DMS53 (cell line): ENCODE results near the gene S100A7.
A peak's percentile ranks its signal among the peaks of the same experiment; 100 is the strongest.

ENCODE experiments used
- DNase-seq: peaks from one replicate; lab custom pipeline; 2025; lab: John Stamatoyannopoulos, UW

Gene S100A7

GRCh38 chr1:153460551-153460950 lies at the start of gene S100A7:
Gene S100A7 (minus strand): TSS chr1:153460651. CDS start chr1:153459013, 1,638 bp downstream.
- no peak for DNase-seq

- peak; percentile 73 for DNase-seq
Measured at GRCh38 chr1:153509729-153510354, 49.4 kb upstream of the S100A7 start.

- no peak for DNase-seq
Measured at GRCh38 chr1:153509036-153509435, 48.6 kb upstream of the S100A7 start.

- no peak for DNase-seq
Measured at GRCh38 chr1:153507926-153508583, 47.6 kb upstream of the S100A7 start.

GRCh38 chr1:153506831-153507413 lies 46.5 kb upstream of the S100A7 start:
- DNase-seq: no peak

GRCh38 chr1:153506386-153506785 lies 45.9 kb upstream of the S100A7 start:
- no peak for DNase-seq

- no peak for DNase-seq
Measured at GRCh38 chr1:153505576-153505975, 45.1 kb upstream of the S100A7 start.

GRCh38 chr1:153503766-153504165 lies 43.3 kb upstream of the S100A7 start:
- DNase-seq: no peak

GRCh38 chr1:153498746-153499145 lies 38.3 kb upstream of the S100A7 start:
- no peak for DNase-seq

GRCh38 chr1:153495536-153495935 lies 35.1 kb upstream of the S100A7 start:
- no peak for DNase-seq

- DNase-seq: peak; percentile 82
Measured at GRCh38 chr1:153494976-153495535, 34.6 kb upstream of the S100A7 start.

- peak; percentile 10 for DNase-seq
Measured at GRCh38 chr1:153493343-153493960, 33.0 kb upstream of the S100A7 start.

- no peak for DNase-seq
Measured at GRCh38 chr1:153490272-153491051, 30.0 kb upstream of the S100A7 start.

GRCh38 chr1:153488731-153489130 lies 28.3 kb upstream of the S100A7 start:
- no peak for DNase-seq

- DNase-seq: no peak
Measured at GRCh38 chr1:153487707-153488106, 27.3 kb upstream of the S100A7 start.

GRCh38 chr1:153485863-153486262 lies 25.4 kb upstream of the S100A7 start:
- DNase-seq: no peak

GRCh38 chr1:153483776-153484175 lies 23.3 kb upstream of the S100A7 start:
- peak; percentile 68 for DNase-seq

- DNase-seq: no peak
Measured at GRCh38 chr1:153481124-153481523, 20.7 kb upstream of the S100A7 start.

GRCh38 chr1:153478692-153479618 lies 18.5 kb upstream of the S100A7 start:
- no peak for DNase-seq

GRCh38 chr1:153478047-153478691 lies 17.7 kb upstream of the S100A7 start:
- DNase-seq: no peak
